Activated T-cell treated with anti-CD3 and anti-CD28 coated beads, Interleukin-2, amount 50 U/mL, for 72 hours (primary cell): ENCODE results near the gene MCF2L. TPM values are rescaled to one million over a fixed set of nuclear protein-coding genes. Genes with fewer than 3 reads are reported as not detected.

Experiments
- ATAC-seq, 2 donors: fragments of 150-1000 bp; cut with Tn5 transposase; replicated peaks in 1 of 2; 2 replicates each; pipeline ENCODE4 v1.10.0; 2021; ENCODE audit warnings: moderate library complexity in 2 of 2, mild to moderate bottlenecking in 1 of 2
- DNase-seq, 2 donors: peaks; one replicate each; pipeline ENCODE4 v3.0.0; 2021 to 2022; ENCODE audit warnings: mixed read lengths in 1 of 2
- H3K27ac Mint-ChIP-seq: one replicate; pipeline ENCODE4 v1.8.0; 2022; ENCODE audit warnings: mild to moderate bottlenecking, moderate library complexity, mixed read lengths
- H3K27me3 Mint-ChIP-seq: one replicate; pipeline ENCODE4 v1.8.0; 2022; ENCODE audit warnings: low read depth, mixed read lengths
- H3K36me3 Mint-ChIP-seq, 2 donors: one replicate each; pipeline ENCODE4 v1.8.0; 2022; ENCODE audit warnings: mixed read lengths in 2 of 2, mild to moderate bottlenecking in 1 of 2; ENCODE audit not compliant: insufficient read depth in 2 of 2
- H3K4me1 Mint-ChIP-seq: one replicate; pipeline ENCODE4 v1.8.0; 2022; ENCODE audit warnings: low read depth, mixed read lengths
- H3K4me3 Mint-ChIP-seq, 2 donors: one replicate each; pipeline ENCODE4 v1.8.0; 2022; ENCODE audit warnings: mild to moderate bottlenecking in 2 of 2, mixed read lengths in 2 of 2, moderate library complexity in 2 of 2
- H3K9me3 Mint-ChIP-seq, 2 donors: one replicate each; pipeline ENCODE4 v1.8.0; 2022; ENCODE audit warnings: mixed read lengths in 2 of 2
- total RNA-seq, 2 donors: library from RNA; stranded (reverse); gene quantifications; one replicate each; pipeline ENCODE4 v1.2.3, GENCODE V29; 2022

The MCF2L gene
- total RNA-seq, 2 donors from 2014 or later = 9.6 to 11.8 TPM

DNA sequence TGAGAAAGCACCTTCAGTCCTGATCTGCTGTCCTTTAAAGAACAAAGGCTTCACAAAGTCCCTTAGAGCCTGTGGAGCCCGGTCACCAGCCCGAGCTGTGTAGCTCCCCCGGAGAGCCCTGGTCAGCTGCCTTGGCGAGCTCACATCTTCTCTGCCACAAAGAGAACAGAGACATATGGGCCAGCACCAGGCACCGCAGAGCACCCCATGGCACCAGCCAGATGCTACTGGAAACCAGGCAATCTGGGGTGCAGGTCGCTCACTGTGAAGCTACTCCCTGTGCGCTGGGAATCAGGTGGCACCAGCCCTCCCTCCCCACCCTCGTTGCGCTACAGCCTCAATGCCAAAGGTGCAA lies 92.2 kb downstream of the MCF2L start:
- Mint-ChIP-seq H3K27me3 (no peaks in the 10 kb centered on the region), H3K4me1 (no peaks in the 10 kb centered on the region), H3K4me3 (no peak overlapping the region), H3K9me3 (no peaks in the 10 kb centered on the region), H3K27ac (no peak overlapping the region), H3K36me3 (no peaks in the 10 kb centered on the region)
- no peak for DNase-seq
- ATAC-seq = no peak

DNA sequence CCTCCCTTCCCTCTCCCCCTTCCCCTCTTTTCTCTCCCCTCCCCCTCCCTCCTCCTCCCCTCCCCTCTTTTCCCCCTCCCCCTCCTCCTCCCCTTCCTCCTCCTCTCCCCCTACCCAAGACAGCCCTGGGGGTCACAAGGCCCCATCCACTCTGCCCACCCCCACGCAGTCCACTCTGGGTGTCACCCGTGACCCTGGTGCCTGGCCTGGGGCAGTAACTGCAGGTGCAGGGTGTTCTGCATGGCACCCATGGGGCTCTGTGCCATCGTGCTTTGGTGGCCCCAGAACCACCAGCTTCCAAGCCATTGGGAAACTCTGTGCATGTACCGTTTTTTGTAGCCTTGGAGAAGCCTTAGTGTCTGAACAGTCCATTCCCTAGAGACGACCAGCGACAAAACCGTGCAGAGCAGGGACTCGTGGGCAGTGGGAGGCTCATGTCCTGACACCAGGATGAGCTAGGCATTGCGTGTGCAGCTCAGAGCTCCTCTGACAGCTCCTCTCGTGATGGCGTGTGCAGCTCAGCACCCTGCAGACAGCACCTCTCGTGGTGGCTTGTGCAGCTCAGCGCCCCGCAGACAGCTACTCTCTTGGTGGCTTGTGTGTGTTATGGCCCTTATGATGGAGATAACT lies 92.9 kb downstream of the MCF2L start:
- H3K36me3 Mint-ChIP-seq = no peaks in the 10 kb centered on the region
- no peaks in the 10 kb centered on the region for H3K4me1 Mint-ChIP-seq
- no peak overlapping the region for H3K27ac Mint-ChIP-seq
- no peak for ATAC-seq
- H3K4me3 Mint-ChIP-seq = no peak overlapping the region
- no peaks in the 10 kb centered on the region for H3K9me3 Mint-ChIP-seq
- no peaks in the 10 kb centered on the region for H3K27me3 Mint-ChIP-seq
- no peak for DNase-seq

DNA sequence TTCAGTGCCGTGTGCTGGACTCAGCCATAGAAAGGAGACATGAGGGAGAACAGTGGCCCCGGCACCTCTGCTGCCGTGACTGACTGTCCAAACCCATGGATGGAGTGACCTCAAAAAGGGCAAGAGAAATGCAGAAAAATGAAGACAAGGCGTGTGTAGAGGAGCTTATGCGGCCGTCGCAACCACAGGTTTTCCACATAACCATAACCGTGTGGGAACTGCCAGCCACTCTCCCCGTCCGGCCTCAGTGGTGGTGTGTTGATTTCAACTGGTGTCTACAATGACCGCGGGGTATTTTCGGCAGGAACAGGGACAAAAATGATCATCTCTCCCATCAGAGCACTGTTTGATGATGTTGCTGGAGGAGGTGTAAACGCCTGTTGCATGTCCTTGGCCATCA lies 93.7 kb downstream of the MCF2L start:
- H3K27ac Mint-ChIP-seq = no peak overlapping the region

DNA sequence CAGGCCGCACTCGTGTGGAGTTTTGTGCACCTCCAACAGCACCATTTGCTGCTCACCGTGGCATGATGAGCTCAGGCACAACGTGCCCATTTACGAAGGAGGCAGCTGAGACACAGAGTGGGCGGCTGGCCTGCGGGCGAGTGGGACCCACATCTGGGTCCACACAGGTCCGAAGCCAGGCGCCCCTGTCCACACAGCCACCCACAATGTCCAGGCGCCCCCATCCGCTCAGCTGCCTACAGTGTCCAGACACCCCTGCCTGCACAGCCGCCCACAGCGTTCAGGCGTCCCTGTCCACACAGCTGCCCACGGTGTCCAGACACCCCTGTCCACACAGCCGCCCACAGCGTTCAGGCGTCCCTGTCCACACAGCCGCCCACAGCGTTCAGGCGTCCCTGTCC lies 94.1 kb downstream of the MCF2L start:
- DNase-seq = no peak
- Mint-ChIP-seq H3K36me3 (no peaks in the 10 kb centered on the region), H3K27me3 (no peaks in the 10 kb centered on the region)

More for the DNA sequence above, 93.7 kb downstream of the MCF2L start:
- DNase-seq = no peak
- Mint-ChIP-seq H3K4me3 (no peak overlapping the region), H3K36me3 (no peaks in the 10 kb centered on the region), H3K4me1 (no peaks in the 10 kb centered on the region), H3K27me3 (no peaks in the 10 kb centered on the region), H3K9me3 (no peaks in the 10 kb centered on the region)
- ATAC-seq = no peak

DNA sequence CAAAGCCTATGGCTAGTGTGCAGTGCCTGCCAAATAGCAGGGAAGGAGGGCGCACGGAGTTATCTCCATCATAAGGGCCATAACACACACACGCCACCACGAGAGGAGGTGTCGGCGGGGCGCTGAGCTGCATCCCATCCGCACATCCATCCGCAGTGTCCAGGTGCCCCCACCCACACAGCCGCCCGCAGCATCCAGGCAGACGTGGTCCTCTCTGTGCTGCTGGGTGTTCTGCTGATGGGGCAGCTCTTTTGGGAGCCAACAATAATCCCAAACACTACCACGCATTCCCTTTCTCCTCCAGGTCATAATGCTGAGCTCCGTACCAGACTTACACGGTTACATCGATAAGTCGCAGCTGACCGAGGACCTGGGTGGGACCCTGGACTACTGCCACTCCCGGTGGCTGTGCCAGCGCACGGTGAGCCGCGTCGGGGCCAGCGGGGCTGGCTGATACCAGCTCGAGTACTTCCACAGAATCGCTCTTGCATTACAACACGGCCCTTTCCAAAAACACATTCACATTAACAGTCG lies 95.1 kb downstream of the MCF2L start:
- Mint-ChIP-seq H3K36me3 (no peaks in the 10 kb centered on the region), H3K4me1 (no peaks in the 10 kb centered on the region), H3K9me3 (no peaks in the 10 kb centered on the region), H3K27ac (no peak overlapping the region), H3K27me3 (no peaks in the 10 kb centered on the region), H3K4me3 (no peak overlapping the region)
- ATAC-seq = no peak
- no peak for DNase-seq

More for the DNA sequence above, 94.1 kb downstream of the MCF2L start:
- ATAC-seq = no peak
- Mint-ChIP-seq H3K9me3 (no peaks in the 10 kb centered on the region), H3K27ac (no peak overlapping the region), H3K4me3 (no peak overlapping the region), H3K4me1 (no peaks in the 10 kb centered on the region)

DNA sequence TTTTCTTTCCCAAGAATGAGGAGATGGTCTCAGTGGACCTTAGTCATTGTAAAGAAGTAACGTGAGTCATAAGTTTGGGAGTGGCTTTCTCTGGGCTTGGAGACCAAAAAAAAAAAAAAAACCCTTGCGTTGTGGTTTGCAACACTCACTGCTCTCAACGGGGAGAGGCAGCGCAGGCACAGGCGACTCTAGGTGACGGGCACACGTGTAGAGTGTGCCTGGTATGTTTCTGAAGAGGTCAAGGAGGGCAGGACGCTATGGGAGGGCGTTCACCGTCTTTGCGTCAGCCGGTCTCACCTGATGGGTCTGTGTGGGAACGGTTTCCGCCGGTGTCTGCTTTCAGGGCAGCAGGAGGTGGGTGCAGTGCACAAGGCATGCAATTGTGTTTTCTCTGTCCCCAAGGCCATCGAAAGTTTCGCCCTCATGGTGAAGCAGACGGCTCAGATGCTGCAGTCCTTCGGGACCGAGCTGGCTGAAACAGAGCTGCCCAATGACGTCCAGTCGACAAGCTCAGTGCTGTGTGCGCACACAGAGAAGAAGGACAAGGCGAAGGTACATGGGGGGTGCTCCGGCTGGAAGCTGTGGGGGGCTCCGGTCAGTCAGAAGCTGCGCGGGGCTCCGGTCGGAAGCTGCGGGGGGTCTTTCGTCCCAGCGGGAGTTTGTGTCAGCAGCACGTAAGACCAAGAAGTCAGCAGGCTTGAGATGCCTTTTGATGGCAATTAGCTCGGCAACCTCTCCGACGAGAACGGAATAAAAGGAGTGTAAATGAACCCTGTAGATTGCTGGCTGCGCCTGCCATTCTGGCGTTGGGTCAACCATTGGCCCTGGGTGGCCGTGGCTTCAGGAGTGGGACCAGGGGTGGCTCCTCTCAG lies 95.8 kb downstream of the MCF2L start:
- Mint-ChIP-seq H3K9me3 (no peaks in the 10 kb centered on the region), H3K4me1 (no peaks in the 10 kb centered on the region), H3K27me3 (no peaks in the 10 kb centered on the region), H3K36me3 (no peaks in the 10 kb centered on the region), H3K27ac (no peak overlapping the region), H3K4me3 (no peak overlapping the region)
- ATAC-seq = no peak
- DNase-seq = no peak

DNA sequence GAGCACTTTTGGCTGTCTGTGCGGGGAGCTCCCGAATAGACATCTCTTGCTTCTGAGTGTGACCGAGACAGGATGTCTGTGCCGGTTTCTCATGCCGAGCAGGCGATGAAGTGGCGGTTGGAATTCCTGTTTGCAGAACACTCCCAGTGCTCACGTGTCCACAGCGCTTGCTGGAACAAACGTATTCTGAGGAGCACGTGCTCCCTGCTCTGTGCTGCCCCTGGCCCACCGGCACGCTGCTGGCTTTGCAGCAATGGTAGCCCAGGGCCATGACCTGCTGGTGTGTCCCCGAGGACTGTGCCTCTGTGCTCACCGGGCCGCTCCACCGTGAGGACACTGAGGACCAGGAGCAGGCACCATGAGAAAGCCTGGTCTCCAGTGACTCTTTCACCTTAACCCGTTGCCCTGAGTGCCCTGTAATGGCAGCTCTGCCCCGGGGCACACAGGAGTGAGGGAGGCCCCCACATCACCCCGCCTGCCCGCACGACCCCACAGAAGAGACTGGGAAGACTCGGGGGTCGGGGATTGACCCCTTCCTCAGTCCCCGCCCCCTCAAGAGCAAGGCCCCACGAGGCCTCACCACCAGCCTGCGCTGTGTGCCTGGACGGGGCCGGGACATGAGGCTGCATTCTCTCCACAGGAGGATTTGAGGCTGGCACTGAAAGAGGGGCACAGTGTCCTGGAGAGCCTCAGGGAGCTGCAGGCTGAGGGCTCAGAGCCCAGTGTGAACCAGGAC lies 96.6 kb downstream of the MCF2L start:
- no peak overlapping the region for H3K27ac Mint-ChIP-seq
- H3K27me3 Mint-ChIP-seq = no peaks in the 10 kb centered on the region
- no peak overlapping the region for H3K4me3 Mint-ChIP-seq
- DNase-seq (no peak), ATAC-seq (no peak)
- no peaks in the 10 kb centered on the region for H3K9me3 Mint-ChIP-seq
- no peaks in the 10 kb centered on the region for H3K4me1 Mint-ChIP-seq
- H3K36me3 Mint-ChIP-seq = no peaks in the 10 kb centered on the region

DNA sequence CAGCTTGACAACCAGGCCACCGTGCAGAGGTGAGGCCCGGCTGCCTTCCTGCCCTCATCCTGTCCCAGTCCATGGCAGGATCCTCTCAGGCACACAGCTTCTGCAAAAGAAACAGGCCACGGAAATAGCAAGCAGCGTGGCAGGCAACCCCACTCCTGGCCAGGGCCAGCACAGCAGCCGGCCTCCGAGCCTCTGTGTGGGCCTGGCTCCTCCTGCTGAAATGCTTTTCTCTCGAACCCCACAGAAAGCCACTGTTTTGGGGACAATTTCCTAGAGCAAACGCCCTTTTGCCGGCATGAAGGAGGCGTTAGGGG lies 97.1 kb downstream of the MCF2L start:
- no peak for DNase-seq
- no peaks in the 10 kb centered on the region for H3K36me3 Mint-ChIP-seq
- no peaks in the 10 kb centered on the region for H3K4me1 Mint-ChIP-seq
- ATAC-seq = no peak
- H3K4me3 Mint-ChIP-seq = no peak overlapping the region
- H3K27me3 Mint-ChIP-seq = no peaks in the 10 kb centered on the region
- H3K27ac Mint-ChIP-seq = no peak overlapping the region
- no peaks in the 10 kb centered on the region for H3K9me3 Mint-ChIP-seq

DNA sequence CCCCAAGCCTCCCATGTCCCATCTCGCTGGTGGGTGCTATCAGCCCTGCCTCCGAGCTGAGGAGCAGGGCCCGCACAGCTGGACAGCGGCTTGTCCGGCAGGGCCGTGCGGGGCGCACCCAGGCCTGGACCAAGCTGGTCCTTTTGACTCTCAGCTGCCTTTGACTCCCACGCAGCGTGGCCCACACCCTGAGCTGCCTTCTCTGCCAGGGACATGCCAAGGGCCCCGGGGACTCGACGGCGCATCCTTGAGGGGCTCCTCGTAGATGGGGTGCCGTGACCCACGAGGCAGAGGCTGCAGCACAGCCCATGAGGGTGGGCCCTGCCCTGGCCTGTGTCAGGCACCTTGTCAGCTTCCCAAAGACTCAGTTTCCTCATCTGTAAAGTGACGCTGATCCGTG lies 97.7 kb downstream of the MCF2L start:
- no peak overlapping the region for H3K4me3 Mint-ChIP-seq
- H3K4me1 Mint-ChIP-seq = no peaks in the 10 kb centered on the region
- DNase-seq (no peak), ATAC-seq (no peak)
- H3K9me3 Mint-ChIP-seq = peaks cover 0 to 2% of the 10 kb centered on the region in 2 donors
- no peaks in the 10 kb centered on the region for H3K27me3 Mint-ChIP-seq
- no peak overlapping the region for H3K27ac Mint-ChIP-seq
- H3K36me3 Mint-ChIP-seq = peaks cover 0 to 1% of the 10 kb centered on the region in 2 donors

DNA sequence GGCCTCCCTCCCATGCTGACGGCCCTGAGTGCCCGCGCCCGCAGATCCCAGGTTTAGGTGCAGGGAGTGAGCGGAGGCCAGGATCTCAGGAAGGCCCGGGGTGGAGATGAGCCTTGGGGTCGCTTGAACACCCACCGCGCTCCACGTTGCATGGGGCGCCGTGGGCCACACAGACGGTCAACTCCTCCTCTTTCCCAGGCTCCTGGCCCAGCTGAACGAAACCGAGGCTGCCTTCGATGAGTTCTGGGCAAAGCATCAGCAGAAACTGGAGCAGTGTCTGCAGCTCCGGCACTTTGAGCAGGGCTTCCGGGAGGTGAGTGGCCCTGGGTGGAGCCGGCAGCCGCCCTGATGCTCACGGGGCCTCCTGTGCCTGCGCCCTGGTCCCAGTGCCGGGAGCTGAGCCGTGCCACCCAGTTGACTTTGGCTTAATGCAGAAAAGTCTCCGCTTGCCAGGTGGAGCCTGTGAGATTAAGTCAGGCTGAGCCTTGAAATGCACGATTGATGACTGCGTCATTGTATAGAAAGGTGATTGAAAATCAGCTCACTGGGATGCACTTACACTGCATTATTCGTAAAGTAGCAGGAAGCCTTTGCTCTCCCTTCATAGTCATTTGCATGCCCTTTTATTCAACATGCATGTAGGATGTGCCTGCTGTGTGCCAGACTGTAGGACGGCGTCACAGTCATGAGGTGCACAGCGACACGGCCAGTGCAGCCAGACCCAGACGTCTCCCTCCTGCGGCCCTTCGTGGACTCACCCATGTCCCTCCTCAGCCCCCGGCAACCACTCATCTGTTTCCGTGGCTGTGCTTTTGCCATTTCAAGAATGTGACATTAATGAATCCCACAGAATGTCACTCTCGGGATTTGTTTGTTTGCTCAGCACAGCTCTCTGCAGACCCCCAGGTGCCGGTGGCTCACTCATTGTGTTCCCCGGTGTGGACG lies 101.1 kb downstream of the MCF2L start:
- no peak for ATAC-seq
- no peaks in the 10 kb centered on the region for H3K27me3 Mint-ChIP-seq
- H3K9me3 Mint-ChIP-seq = peaks cover 0 to 2% of the 10 kb centered on the region in 2 donors
- no peak overlapping the region for H3K4me3 Mint-ChIP-seq
- no peak overlapping the region for H3K27ac Mint-ChIP-seq
- no peak for DNase-seq
- H3K4me1 Mint-ChIP-seq = no peaks in the 10 kb centered on the region
- peaks cover 2 to 3% of the 10 kb centered on the region in 2 donors for H3K36me3 Mint-ChIP-seq

DNA sequence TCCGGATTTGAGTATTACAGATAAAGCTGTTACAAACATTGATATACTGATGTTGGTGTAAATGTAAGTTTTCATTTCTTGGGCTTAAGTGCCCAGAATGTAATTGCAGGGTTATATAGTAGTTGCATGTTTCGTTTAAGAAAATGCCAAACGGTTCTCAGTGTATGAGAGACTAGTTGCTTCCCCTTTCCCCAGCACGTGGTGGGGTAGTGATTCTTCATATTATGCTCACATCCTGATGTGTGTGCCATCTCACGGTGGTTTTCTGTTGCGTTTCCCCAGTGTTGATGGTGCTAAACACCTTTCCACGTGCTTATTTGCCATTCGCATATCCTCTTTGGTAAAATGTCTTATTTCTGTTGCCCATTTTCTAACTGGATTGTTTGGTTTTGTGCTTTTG lies 101.8 kb downstream of the MCF2L start:
- Mint-ChIP-seq H3K4me3 (no peak overlapping the region), H3K27me3 (no peaks in the 10 kb centered on the region), H3K36me3 (peaks cover 2 to 3% of the 10 kb centered on the region in 2 donors), H3K27ac (no peak overlapping the region), H3K9me3 (peaks cover 0 to 2% of the 10 kb centered on the region in 2 donors), H3K4me1 (no peaks in the 10 kb centered on the region)
- no peak for DNase-seq
- no peak for ATAC-seq

DNA sequence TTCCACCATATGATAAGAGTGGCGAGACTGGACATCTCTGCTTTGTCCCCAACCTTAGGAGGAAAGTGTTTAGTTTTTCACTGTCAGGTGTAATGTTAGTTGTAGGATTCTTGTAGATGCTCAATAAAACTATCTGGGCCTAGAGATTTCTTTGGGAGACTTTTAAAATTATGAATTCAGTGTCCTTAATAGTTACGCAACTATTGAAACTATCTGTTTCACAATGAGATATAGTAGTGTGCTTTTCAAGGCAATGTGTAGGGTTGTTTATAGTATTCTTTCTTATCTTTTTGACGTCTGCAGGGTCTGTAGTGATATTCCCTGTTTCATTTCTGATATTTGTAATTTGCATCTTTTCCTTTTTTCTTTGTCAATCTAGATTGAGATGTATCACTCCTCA lies 103.4 kb downstream of the MCF2L start:
- ATAC-seq (no peak), DNase-seq (no peak)
- Mint-ChIP-seq H3K27me3 (no peaks in the 10 kb centered on the region), H3K4me1 (no peaks in the 10 kb centered on the region), H3K36me3 (peaks cover 2 to 3% of the 10 kb centered on the region in 2 donors), H3K9me3 (peaks cover 0 to 2% of the 10 kb centered on the region in 2 donors), H3K4me3 (no peak overlapping the region), H3K27ac (no peak overlapping the region)
